Kasumi-1 (cell line): ENCODE results near the gene FHIT.
A peak's percentile ranks its signal among the peaks of the same experiment; 100 is the strongest.
"Not testable (repeated sequence)": the region's sequence is repeated elsewhere in the genome, so short reads cannot be mapped to it uniquely, and the experiment has no call there.

Source experiments
- DNase-seq, 2 experiments: peaks; one replicate each; lab custom pipeline; 2025; lab: John Stamatoyannopoulos, UW

The FHIT gene

GRCh38 chr3:61226166-61226686, 25.0 kb downstream of the FHIT start:
- no peak for DNase-seq

DNA sequence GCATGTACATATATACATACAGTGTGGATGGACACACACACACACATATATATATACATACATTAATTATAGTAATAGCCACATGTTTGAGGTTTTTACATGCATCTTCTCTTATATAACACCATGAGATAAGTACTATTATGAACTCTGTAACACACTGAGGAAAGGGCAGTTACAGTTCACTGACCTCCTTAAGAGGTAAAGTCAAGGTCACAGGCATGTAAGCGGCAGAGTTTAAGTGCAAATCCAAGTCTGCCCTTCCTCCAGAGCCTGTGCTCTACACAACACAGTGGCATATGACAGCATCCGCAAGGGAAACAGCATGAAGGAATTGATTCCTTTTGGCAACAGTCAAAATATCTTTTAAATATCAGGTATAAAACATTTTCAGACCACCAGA, 26.4 kb downstream of the FHIT start:
- no peak for DNase-seq

- DNase-seq: no peak
These were observed 27.8 kb downstream of the FHIT start for GRCh38 chr3:61223451-61223850.

DNA sequence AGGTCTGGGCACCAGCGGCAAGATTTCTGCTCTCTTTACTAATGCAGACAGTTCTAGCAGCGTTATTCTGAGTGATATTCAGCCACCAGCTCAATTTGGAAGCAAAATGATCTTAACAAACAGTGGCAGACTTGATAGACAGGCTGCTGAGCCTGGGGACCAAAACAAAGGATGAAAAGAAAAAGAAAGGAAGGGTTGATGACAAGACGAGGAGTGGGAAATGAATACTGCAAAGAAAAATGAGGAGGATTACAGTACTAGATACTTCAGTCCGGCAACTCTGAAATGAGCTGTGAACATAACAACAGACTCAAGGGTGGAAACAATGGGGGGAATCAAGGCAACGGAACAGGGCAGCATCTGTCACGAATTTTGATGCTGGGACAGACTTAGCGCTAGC, 28.8 kb downstream of the FHIT start:
- no peak for DNase-seq

GRCh38 chr3:61221759-61222362, 29.4 kb downstream of the FHIT start:
- DNase-seq: no peak

DNA sequence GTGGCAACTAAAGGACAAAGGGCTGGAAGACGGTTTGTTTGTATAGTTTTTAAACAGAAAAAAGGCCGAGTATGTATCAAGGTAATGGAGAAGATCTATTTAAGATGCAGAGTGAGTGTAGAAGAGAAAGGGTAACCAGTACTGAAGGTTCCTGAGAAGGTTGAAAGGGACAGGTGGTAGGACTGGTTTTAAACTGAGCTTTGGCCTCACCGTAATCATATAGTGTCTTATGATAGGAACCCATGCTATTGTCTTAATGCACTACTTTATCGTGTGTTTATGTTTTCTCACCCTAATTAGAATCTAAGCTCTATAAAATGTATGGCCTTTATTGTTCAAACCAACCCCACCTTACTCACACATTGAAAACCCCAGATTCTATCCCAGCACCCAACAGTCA, 32.7 kb downstream of the FHIT start:
- no peak for DNase-seq

GRCh38 chr3:61216171-61216570, 35.1 kb downstream of the FHIT start:
- not testable (repeated sequence) for DNase-seq

- no peak for DNase-seq
These were observed 49.2 kb downstream of the FHIT start for GRCh38 chr3:61202086-61202485.

DNA sequence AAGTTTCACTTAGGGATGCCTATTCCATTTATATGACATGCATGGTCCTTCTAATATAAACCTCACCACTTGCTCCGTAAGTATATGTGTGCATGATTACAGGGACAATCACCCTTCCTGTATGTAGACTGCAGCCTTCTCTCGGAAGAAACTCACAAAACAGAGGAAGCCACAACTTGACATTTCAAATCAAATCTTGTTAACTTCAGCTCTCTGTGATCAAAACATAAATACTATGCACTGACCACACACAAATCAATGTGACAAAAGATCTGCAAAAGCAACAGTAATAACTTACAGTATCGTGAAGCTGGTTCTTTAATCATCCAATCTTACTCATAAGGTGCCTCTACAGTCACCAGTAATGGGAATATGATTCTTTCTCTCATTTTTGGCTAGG, 50.2 kb downstream of the FHIT start:
- DNase-seq: no peak

GRCh38 chr3:61200270-61200669, 51.0 kb downstream of the FHIT start:
- DNase-seq: no peak

- no peak for DNase-seq
These were observed 51.4 kb downstream of the FHIT start for GRCh38 chr3:61199843-61200242.

DNA sequence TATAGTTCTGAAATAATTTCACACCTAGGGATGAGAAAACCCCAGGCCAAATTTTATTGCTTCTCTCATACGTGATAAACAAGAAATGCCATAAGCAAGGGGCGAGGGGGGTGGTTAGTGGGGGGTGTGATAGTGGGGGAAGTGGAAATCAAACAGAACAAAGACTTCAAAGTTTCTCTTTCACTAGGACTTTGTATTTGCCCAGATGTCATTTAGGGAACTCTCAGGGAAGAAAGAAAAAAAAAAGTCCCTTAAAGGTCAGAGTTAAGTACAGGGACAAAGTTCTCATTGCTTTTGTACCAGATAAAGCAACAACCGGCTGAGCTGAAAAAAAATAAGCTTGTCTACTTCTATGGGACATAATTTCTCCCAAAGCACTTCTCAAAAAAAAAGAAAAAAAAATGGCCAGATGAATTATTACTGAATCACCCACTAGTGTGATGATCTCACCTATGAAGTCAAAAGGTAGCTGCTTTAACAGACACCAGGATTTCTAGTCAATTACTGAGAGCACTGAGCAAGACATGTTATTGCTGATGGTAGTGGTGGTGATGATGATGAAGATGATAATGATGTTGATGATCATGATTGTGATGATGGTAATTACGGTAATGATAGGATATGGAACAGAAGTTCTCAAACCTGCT, 56.2 kb downstream of the FHIT start:
- no peak for DNase-seq

GRCh38 chr3:61192222-61192621, 59.0 kb downstream of the FHIT start:
- no peak for DNase-seq

- not testable (repeated sequence) for DNase-seq
These were observed 61.0 kb downstream of the FHIT start for GRCh38 chr3:61190205-61190604.

DNA sequence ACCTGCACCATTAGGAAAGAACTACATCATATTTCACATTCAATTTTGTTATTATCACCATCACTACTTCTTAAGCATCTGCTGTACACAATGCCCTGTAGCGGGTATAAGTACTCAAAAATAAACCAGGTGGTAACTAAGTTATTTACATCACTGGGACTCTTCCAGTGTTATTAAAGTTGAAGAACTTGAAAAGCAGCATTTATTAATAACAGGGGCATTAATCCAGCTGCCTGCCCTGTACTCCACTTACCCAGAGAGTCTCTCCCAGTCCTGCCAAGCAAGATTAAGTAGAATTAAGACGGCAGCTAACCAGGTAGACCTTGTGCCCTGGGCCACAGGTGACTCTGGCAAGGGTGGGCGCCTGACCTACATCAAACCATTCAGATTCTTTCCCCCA, 65.2 kb downstream of the FHIT start:
- DNase-seq: no peak

DNA sequence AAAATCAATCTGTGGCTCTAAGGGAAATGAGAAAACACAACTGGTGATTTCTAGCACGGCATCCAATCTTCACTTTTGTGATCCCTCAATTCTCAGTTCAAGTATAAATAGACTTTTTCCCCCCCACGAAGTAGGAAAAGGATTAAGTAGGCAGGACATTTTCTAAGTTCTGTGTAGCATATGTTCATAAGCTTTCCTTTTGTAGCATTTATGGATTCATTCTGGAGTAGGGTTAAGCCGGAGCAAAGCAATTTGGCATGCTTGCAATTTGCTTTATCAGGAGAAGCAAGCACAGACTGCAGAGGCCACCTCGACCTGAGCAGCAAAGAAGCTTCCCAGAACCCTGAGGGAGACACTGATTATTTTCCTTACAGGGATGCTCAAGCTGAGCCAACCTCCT, 66.3 kb downstream of the FHIT start:
- no peak for DNase-seq

DNA sequence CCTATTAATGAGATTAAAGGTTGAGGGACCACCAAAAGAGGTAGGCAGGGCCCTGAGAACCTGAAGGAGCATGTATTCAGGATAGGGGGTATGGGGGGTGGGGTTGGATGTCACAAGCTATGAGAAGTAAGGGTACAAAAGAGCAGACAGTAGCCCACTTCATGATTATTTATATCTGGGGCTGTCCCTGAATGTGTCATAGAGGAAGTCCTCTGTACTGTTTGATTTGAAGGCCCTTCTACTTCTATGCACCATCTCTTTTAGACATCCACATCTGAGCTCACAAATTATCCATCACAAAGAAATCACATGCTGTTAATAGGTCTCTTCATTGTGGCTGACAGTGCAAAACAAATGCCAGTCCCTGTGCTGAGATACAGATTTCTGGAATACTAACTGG, 68.6 kb downstream of the FHIT start:
- DNase-seq: no peak

GRCh38 chr3:61181874-61182273, 69.4 kb downstream of the FHIT start:
- DNase-seq: peak; percentile 73 to 76

DNA sequence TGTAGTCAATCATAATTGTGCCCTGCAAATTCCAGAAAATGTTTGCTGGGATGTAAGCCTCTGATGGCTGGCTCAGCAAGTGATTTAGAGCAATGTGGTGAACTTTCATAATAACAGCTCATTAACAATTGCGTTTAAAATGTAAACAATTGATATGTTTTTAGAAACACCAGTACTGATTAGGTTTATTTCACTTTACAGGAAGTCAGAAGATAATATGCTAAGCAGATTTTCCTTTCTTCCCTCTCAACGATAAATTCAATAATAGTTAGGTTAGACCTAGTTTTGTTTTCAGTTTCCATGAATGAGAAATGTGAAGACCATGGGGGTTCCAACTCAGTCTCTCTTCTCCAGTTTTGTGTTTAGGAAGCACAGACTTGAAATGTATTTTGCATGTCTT, 71.0 kb downstream of the FHIT start:
- no peak for DNase-seq

DNA sequence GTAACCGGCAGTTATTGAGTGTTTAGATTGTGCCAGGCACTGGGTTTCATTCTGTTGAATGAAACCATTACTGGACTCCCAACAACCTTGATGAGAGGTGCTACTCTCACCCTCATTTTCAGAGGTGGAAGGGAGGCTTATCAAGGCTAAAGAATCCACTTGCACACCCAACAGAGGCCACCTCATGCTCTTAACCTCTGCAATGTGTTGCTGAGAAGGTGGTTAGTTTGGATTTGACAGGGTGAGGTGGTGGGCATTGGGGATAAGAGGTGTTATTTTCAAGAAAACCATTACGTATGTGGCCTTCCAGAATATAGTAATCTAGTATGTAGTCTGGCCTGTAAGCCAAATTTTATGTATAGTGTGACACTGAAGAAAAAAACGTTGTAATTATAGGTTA, 73.1 kb downstream of the FHIT start:
- no peak for DNase-seq

DNA sequence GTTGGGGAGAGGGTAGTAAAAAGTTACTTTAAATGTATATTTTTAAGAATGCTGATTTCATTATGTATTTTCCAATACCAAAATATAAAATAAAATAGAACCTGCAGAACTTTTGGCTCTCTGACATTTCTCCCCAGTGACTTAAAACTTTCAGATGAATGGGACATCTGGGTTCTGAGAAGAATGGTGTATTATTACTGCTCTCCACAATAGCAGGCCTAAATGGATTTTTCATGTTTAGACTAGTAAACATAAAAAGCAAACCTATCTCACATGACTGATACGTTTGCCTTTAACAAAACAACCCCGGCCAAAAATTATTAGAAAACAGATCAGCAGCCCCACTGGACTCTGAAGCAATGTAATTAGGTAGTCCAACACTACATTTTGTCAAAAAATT, 73.8 kb downstream of the FHIT start:
- no peak for DNase-seq

GRCh38 chr3:61173676-61174075, 77.6 kb downstream of the FHIT start:
- peak; percentile 13 to 14 for DNase-seq

DNA sequence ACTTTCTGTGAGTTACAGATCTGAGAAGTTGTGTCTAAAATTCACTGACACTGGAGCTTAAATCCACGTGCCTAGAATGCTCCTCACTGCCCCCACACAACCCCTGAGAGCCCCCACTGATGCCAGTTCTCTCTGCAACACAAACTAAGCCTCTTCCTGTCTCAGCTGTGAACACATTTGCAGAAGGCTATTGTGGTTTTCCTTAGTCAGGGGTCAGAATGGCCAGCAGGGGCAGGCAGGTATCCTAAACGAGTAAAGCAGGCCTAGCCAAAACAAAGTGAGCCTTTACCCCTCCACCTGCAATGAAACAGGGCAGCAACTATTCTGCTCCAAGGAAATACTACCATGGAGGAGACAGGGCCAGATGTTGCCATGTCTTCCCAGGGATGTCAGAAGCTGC, 78.6 kb downstream of the FHIT start:
- peak; percentile 39 to 59 for DNase-seq

- DNase-seq: no peak
These were observed 79.0 kb downstream of the FHIT start for GRCh38 chr3:61172203-61172602.
